DMS114 treated with DMSO at 0.1 percent for 48 hours (cell line): ENCODE measurements around the gene TGFBRAP1.
"Not testable (repeated sequence)": the region's sequence is repeated elsewhere in the genome, so short reads cannot be mapped to it uniquely, and the experiment has no call there.

ENCODE experiments used
- DNase-seq: peaks from one replicate; lab custom pipeline; 2025; ENCODE audit not compliant: unreplicated experiment; lab: John Stamatoyannopoulos, UW

Gene TGFBRAP1

GRCh38 chr2:105361102-105361889, 31.8 kb upstream of the TGFBRAP1 start:
- DNase-seq = no peak

GRCh38 chr2:105358593-105358992, 29.1 kb upstream of the TGFBRAP1 start:
- DNase-seq = no peak

DNA sequence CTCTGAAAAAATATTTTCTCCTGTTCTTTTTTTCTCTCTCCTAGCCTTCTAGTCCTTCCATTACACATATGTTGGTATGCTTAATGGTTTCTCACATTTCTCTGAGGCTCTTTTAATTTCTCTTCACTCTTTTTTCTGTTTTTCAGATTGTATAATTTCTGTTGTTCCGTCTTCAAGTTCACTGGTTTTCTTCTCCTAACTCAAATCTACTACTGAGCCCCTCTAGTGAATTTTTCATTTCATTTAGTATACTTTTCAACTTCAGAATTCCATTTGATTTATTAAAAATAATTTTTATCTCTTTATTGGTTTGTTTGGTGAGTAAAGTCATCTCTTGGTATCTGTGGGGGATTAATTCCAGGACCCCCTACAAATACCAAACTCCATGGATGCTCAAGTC, 27.6 kb upstream of the TGFBRAP1 start:
- no peak for DNase-seq

DNA sequence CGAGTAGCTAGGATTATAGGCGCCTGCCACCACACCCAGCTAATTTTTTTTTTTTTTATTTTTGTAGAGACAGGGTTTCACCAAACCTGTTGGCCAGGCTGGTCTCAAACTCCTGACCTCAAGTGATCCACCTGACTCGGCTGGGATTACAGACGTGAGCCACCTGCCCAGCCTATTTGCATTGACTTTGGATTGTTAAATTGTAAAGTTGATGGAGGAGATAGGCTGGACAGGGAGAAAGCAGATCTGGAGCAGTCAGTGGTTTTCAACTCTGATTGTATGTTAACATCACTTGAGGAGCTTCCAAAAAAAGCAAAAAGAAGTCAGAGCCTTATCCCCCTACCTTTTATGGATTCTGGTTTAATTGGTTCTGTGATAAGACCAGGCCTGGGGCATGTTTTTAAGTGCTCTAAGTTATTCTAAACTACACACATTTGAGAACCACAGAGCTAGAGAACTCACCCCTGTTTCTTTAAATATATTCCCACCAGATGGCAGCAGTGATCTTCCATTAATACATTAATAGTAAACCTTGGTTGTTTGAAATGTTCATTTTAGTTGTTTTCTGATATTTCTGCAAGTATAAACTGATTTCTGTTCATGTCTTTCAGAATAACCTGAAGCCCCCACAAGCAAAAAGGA, 15.3 kb upstream of the TGFBRAP1 start:
- no peak for DNase-seq

- DNase-seq = no peak
These were observed 9.9 kb upstream of the TGFBRAP1 start for GRCh38 chr2:105339414-105339813.

DNA sequence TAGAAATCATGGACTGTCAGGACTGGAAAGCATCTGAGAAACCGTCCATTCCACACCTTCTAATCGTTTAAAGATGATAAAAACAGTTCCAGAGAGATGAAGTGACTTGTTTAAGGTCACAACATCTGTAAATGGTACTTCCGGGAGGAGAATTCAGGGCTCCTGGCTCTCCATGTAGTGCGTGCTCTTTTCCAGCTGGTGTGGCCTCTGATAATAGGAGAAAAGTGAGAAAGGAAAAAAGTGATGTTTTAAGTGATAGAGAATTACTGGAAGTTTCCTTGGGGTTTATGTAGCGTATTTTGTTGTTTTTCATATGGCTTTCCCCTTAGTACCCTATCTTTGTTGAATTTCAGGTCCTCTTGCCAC, 8.5 kb upstream of the TGFBRAP1 start:
- no peak for DNase-seq

DNA sequence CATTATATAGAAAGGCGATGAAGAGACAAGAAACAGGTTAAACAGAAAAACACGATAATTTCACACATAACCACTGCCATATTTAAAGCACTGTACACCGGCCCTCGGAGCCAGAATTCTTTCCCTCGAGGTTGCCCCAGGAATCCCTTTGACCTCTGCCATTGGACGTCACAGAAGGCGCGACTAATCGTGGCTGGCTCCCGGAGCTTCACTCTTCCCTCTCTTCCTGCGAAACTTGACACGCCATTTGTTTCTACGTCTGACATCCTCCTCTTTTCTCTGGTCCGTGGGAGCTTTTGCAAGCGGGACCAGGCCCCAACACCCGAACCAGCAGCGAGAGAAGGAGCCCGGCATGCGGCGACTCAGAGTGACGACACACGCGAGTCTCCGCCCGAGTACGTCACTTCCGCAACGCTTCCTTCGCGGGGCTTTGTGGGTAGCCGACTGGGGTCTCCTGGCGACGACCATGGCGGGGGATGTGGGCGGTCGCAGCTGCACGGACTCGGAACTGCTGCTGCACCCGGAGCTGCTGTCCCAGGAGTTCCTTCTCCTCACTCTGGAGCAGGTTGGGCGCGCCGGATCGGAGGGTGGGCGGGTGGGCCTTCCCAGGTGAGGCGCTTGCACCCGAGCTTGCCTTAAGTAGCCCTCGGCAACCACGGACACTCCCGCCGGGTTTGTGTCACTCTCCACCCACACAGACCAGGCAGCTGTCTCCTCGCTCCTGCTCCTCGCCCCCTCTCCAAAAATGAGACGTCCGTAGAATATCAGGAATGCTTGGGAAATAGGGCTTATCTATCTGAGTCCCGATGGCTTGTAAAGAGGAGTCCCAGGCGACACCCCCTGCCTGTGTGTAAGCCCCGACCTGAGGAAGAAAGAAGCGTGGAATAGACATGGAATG, 7.8 kb upstream of the TGFBRAP1 start, which contains the start of gene C2orf49:
Gene C2orf49, plus strand, starts transcription at position 419 of the 898 bp plus-strand sequence. Its CDS starts 48 bp downstream, at position 467.
- DNase-seq = peak; percentile 80

DNA sequence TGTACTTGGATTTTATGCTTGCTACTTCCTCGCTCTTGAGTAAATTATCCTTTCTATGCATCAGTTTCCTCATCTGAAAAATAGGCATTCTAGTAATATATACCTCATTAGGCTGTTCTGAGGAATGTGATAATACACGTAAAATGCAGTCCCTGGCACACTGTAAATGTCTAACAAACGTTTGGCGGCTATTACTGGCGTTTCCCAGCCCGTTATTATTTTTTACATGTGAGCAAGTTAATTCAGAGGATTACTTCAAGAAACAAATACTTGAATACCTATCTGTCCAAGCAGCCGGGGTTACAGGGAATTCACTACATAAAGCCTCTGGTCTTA, 7.2 kb upstream of the TGFBRAP1 start:
- no peak for DNase-seq

GRCh38 chr2:105335469-105335868, 5.9 kb upstream of the TGFBRAP1 start:
- no peak for DNase-seq

DNA sequence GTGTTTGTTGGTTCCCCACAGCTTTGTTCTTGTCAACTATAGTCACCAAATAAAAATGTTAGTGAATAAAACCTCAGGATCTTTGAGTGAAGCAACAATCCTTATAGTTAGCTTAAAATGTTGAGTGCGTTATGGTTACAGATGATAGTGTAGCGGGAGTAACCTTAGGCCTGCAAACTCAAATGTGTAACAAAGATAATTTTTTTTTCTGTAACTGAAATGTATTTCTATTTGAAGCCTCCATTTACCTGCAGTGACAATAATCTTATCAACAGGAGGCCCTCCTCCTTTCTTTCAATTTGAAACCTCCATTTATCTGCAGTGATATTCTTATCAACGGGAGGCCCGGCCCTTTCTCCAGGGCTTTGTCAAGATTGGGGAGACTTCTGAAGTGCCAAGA, 4.7 kb upstream of the TGFBRAP1 start:
- no peak for DNase-seq

DNA sequence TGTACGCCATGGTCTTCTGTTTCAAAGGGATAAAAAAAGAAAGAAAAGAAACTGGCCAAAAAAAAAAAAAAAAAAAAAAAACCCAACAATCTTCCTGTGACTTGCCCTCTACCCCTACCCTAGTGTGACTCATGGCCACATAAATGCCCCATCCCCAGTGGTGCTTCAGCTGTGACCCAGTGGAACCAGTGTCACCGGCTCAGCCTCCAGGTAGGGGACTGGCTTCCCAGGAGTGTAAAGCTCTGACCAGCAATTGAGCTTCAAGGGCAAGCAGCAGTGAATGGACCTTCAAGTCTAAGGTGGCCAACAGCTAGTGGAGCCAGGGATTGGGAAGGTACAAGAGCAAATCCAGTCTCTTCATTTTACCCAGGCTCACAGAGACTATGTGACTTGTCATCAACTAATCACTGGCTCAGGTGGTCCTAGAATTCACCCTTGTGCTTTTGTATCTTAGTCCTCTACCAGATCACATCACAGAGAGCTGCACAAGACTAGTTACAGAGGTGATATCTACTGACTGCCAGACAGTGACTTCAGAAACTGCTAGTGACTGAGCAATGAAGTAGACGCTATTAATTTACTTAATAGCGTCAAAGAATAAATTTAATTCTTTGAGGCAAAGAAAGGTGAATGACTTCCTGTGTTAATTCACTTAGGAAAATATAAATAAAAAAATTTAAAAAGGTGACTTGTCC, 1.3 kb upstream of the TGFBRAP1 start:
- no peak for DNase-seq

DNA sequence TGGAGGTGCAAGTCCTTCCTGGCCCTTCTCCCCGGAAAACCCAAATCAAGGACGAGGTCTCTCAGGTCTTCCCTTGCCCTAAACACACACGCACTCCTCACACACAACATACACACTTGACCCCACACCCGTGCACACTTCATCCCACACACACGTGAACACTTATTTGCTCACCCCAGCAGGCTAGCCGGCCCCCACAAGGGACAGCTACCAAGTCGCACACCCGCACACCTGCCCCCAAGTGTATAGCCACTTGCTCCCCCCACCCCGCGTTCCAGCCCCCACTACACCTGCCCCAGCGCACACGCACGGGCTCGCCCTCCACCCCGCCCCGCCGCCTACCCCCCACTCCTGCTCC, 359 bp downstream of the TGFBRAP1 start:
- no peak for DNase-seq

DNA sequence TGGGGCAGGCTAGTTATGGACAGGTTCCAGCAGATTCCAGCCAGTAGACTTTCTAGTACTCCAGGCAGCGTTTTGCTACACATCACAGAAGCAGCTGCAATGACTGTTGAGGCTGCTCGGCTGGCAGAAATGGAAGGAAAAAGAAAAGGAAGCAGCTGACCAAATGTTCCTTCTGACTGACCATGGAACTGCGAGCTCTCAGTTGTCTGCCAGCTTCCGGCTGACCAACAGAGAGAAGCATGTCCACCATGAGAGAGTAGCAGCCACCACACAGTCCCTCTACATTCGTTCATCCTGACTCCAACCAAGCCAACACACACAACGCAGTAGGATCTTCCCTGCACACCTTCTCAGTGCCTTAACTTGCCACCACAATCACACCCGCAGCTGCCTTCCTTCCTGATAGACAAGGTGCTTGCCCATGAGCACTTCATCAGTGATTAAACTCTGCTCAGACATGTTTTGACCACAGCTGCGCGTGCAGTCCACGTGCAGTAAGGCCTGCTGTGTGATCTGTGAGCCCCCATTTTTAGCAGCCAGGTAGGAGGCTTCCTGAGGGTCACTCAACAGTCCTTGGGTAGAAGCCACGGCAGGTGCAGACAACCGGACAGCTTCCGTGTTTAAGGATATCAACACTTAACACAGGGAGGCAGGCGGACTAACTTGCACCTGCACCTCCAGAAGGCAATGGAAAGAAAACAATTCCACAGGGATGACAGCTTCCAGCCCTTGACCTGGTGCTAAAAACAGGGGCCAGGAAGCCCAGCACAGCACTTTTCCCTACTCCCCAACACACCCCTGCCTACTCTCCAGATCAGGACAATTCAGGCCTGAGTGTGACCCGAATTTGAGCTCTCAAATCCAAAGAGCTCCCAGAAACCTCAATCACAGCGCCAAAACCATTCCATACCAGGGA, 996 bp downstream of the TGFBRAP1 start:
- no peak for DNase-seq

- DNase-seq = no peak
These were observed 1.8 kb downstream of the TGFBRAP1 start for GRCh38 chr2:105327690-105328089.

- not testable (repeated sequence) for DNase-seq
These were observed 2.3 kb downstream of the TGFBRAP1 start for GRCh38 chr2:105327271-105327670.

DNA sequence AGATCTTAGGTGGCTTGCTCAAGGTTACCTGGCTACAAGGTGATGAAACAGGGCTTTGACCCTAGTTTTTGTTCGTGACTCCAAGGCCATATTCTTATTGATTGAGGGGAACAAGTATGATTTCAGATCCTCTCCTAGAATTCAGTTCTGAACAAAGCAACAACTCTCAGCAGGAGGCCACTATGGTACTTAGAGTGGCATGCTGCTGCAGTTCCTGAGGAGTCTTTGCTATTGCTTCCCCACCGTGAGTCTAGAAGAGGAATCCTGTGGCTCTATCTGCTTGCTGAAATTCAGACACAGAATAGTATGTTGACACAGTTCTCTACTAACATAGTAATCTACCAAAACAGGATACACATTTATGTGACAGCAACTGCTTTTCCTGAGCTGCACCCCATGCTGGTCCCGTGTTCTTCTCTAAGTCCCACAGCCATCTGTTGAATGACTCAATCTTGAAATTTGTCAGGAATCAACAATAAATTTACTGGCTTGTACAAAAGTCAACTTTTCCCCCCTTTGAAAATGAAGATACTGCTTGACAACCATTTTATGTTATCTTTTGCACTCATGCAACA, 4.1 kb downstream of the TGFBRAP1 start:
- DNase-seq = no peak

- DNase-seq = no peak
These were observed 4.8 kb downstream of the TGFBRAP1 start for GRCh38 chr2:105324732-105325131.

GRCh38 chr2:105324101-105324500, 5.4 kb downstream of the TGFBRAP1 start:
- DNase-seq = no peak

DNA sequence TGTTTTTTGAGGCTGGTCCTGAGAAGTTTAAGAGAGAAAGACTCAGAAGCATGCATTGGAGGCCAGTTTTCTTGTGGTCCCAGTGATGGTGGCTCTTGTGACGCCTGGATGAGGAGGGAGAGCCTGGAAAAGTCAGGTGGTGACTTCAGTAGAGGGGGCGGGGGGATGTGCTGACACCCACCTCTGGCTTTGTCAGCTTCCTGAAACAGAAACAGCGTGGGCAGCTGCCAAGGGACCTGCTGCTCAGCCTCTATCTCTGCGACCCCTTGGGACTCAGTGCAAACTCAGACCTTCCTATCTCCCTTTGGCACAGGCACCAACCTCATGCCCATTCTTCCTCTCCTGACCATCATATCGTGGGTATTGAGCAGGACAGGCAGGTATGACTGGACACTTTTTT, 6.4 kb downstream of the TGFBRAP1 start:
- no peak for DNase-seq
